22Rv1 (cell line): Measurements from ENCODE around the gene CCDC159.
A peak's percentile ranks its signal among the peaks of the same experiment; 100 is the strongest.
"Not testable (repeated sequence)": the region's sequence is repeated elsewhere in the genome, so short reads cannot be mapped to it uniquely, and the experiment has no call there.

ENCODE experiments used
- H3K27ac ChIP-seq: fragments of 450-650 bp; 2 replicates; pipeline ENCODE4 v1.5.1; 2017
- ZFX ChIP-seq: fragments of 450-650 bp; IDR thresholded peaks from 2 replicates; pipeline ENCODE4 v1.6.1; 2017; ENCODE audit warnings: antibody characterized with exemption, borderline replicate concordance
- TF ChIP-seq, protein P1 (sequence below): fragments of 450-650 bp; IDR thresholded peaks from 2 replicates; pipeline ENCODE4 v1.5.1; 2017; ENCODE audit warnings: mild to moderate bottlenecking

Gene CCDC159

DNA sequence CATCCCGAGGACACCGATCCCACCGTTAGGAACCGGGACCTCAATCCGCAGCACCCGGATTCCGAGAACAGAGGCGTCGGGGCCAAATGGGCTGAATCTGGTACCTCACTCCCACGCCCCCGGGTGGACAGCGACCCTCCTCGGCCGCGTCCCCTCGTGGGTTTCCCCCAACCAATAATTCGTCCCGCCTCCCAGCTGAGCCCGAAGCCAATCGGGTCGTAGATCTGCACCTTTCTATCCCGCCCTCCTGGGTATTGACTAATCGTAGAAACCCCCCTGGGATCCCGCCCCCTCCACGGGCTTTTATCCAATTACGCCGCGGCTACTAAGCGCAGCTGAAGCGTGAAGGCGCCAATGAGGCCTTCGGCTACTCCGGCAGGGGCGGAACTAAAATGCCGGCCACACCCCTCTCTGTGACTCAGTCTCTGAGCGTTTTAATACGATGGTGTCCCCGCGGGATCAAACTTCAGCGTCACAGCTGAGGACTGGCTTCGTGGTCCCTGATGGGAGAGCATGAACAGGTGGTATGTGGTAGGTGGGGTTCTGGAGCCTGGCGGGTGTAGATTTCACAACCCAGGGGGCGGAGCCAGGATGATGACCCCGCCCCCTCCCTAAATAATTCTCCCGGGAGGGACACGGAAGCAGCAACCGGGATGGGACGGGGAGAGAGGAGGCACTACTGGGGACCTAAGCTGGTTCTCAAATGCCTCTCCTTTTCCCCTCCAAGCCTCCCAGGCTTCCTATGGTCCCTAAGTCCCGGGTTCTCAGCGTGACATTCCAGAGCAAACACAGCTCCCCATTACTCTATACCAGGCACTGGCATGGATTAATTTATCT, at the start of gene CCDC159, which contains the start of gene TMEM205:
Gene CCDC159 (plus strand): TSS at position 416 of the 837 bp plus-strand sequence. CDS start 88 bp downstream, at position 504.
Gene TMEM205 (minus strand): TSS at position 165 of the 837 bp plus-strand sequence. CDS start 649 bp downstream, outside the sequence.
- peak within 1 kb of the TSS; percentile 92 for H3K27ac ChIP-seq
- TF ChIP-seq, protein P1, sequence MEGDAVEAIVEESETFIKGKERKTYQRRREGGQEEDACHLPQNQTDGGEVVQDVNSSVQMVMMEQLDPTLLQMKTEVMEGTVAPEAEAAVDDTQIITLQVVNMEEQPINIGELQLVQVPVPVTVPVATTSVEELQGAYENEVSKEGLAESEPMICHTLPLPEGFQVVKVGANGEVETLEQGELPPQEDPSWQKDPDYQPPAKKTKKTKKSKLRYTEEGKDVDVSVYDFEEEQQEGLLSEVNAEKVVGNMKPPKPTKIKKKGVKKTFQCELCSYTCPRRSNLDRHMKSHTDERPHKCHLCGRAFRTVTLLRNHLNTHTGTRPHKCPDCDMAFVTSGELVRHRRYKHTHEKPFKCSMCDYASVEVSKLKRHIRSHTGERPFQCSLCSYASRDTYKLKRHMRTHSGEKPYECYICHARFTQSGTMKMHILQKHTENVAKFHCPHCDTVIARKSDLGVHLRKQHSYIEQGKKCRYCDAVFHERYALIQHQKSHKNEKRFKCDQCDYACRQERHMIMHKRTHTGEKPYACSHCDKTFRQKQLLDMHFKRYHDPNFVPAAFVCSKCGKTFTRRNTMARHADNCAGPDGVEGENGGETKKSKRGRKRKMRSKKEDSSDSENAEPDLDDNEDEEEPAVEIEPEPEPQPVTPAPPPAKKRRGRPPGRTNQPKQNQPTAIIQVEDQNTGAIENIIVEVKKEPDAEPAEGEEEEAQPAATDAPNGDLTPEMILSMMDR, result peak; percentile 20
- TF ChIP-seq ZFX, result no peak

DNA sequence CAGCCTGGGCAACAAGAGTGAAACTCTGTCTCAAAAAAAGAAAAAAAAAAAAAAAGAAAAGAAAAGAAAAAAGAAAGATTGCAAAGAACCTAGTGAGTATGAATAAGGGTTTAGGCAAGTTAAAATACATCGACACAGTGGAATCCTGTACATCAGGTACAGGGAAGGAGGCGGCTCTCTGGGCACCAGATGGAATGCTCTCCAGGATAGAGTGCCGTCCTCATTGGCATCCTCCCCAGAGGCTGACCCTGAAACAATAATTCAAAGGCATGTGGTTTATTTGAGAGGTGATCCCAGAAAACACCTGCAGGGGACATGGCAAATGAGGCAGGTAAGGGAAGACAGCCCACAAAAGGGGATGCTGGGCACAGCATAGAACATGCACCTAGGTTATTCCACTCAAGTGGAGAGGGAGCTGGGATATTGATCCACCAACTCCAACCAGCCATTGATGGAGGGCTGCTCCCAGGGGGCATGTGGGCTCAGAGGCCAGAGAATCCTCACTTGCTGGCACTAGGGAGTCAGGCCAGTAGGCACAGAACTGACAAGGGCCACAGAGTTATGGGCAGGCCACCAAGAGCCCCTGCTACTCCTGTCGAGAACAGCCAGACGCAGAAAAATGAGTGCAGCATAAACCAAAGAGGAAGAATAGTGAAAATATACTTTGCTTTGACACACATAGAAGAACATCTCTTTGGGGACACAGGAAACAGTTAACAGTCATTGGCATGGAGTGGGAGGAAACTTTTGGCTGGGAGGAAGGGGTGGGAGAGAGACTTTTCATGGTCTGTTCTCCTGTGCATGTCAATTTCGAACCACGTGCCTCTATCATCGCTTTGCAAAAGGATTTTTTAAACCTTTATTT, 46.1 kb upstream of the CCDC159 start:
- no peak overlapping the region for H3K27ac ChIP-seq
- TF ChIP-seq, protein P1, result no peak
- TF ChIP-seq ZFX, result no peak

DNA sequence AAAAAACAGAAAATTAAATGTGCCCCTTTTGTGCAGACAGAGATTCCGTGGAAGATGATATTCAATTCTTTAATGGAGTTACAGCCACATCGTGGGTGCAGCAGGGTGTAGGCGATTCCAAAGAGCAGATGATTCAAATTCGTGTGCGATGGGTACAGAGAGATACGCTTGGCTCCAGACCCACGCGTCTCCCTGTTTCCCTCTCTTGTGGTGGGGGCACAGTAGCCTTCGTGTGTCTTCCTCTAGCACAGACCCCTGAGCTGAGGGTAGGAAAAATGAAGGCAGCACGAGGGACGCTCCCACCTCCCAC, 45.6 kb upstream of the CCDC159 start:
- no peak for TF ChIP-seq ZFX
- TF ChIP-seq, protein P1, result no peak
- H3K27ac ChIP-seq, result no peak overlapping the region

GRCh38 chr19:11304936-11305335, 41.4 kb upstream of the CCDC159 start:
- TF ChIP-seq, protein P1, result no peak
- TF ChIP-seq ZFX, result no peak

GRCh38 chr19:11306337-11306736, 40.0 kb upstream of the CCDC159 start:
- no peak overlapping the region for H3K27ac ChIP-seq
- TF ChIP-seq, protein P1, result no peak
- no peak for TF ChIP-seq ZFX

More at GRCh38 chr19:11304936-11305335, 41.4 kb upstream of the CCDC159 start:
- no peak overlapping the region for H3K27ac ChIP-seq

DNA sequence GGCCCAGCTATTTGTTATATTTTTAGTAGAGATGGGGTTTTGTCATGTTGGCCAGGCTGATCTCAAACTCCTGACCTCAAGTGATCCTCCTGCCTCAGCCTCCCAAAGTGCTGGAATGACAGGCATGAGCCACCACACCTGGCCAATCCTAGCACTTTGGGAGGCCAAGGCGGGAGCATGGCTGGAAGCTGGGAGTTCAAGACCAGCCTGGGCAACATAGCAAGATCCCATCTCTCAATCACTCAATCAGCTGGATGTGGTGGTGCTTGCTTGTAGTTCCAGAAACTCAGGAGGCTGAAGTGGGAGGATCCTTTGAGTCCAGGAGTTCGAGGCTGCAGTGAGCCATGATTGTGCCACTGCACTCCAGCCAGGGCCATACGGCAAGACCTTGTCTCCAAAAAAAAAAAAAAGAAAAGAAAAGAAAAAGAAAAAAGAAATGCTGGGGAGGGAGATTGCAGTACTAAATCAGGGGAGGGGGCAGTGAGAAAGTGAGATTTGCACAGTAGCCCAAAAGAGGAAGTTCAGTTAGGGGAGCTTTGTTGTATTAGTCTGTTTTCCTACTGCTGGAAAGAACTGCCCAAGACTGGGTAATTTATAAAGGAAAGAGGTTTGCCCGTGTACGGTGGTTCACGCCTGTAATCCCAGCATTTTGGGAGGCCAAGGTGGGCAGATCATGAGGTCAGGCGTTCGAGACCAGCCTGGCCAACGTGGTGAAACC, 25.9 kb upstream of the CCDC159 start:
- not testable (repeated sequence) for H3K27ac ChIP-seq
